GM12878 (cell line): ENCODE results near the gene ATP6V1G3. TPM values are rescaled to one million over a fixed set of nuclear protein-coding genes. Genes with fewer than 3 reads are reported as not detected.

ENCODE experiments used
- ATAC-seq: fragments of 200-7000 bp; cut with Tn5 transposase; 3 replicates; pipeline ENCODE4 v1.9.1; 2020; ENCODE audit warnings: mild to moderate bottlenecking, moderate library complexity
- BruUV-seq: library from RNA; stranded (reverse); fragments of 400-500 nt; replicated peaks from 2 replicates; lab custom pipeline; 2021; lab: Mats Ljungman, UMichigan
- CTCF ChIA-PET: fragments of 300-600 bp; sonication (Branson Sonifier 250); formaldehyde crosslinking; extraction: SDS; loops from one replicate; lab custom pipeline; 2021; ENCODE audit warnings: inconsistent platforms; lab: Yijun Ruan, JAX
- POLR2A ChIA-PET: fragments of 350-600 bp; formaldehyde crosslinking; extraction: SDS; loops from one replicate; lab custom pipeline; 2021; ENCODE audit warnings: inconsistent platforms; lab: Charles Lee
- RAD21 ChIA-PET: fragments of 300-600 bp; sonication (Branson Sonifier 250); formaldehyde crosslinking; loops from one replicate; lab custom pipeline; 2023; ENCODE audit warnings: antibody characterized with exemption; ENCODE audit not compliant: unreplicated experiment; lab: Charles Lee
- SMC1A ChIA-PET: fragments of 300-600 bp; sonication (Branson Sonifier 250); formaldehyde crosslinking; loops from one replicate; lab custom pipeline; 2023; ENCODE audit not compliant: unreplicated experiment, uncharacterized antibody; lab: Charles Lee
- DNase-seq: peaks from one replicate; pipeline ENCODE4 v3.0.0-alpha.2; 2011; ENCODE audit warnings: low read depth, low spot score
- FAIRE-seq: peaks from 3 replicates; lab custom pipeline; 2011; peaks lifted over from hg19 to GRCh38; lab: Jason Lieb, UNC
- H2AFZ ChIP-seq: 2 replicates; pipeline ENCODE4 v1.6.0; 2011; ENCODE audit warnings: low read depth, low read length, control low read depth; ENCODE audit not compliant: control insufficient read depth
- H3K27ac ChIP-seq: 2 replicates; pipeline ENCODE4 v1.5.1; 2011; ENCODE audit warnings: control low read depth; ENCODE audit not compliant: control insufficient read depth, insufficient read depth
- H3K27me3 ChIP-seq, 2 experiments: replicated peaks in 1 of 2; 2 replicates each; pipeline versions ENCODE4 v1.6.0 to v1.6.1; 2011; ENCODE audit warnings: low read length in 1 of 2; ENCODE audit not compliant: control insufficient read depth in 2 of 2, insufficient read depth in 2 of 2
- H3K36me3 ChIP-seq, 2 experiments: 2 replicates each; pipeline ENCODE4 v1.5.1; 2011; ENCODE audit warnings: low read length in 1 of 2; ENCODE audit not compliant: control insufficient read depth in 2 of 2, insufficient read depth in 2 of 2
- H3K4me1 ChIP-seq: 2 replicates; pipeline ENCODE4 v1.6.1; 2011; ENCODE audit warnings: mild to moderate bottlenecking, low read length, moderate library complexity, mixed read lengths; ENCODE audit not compliant: control insufficient read depth, insufficient read depth
- H3K4me2 ChIP-seq: 2 replicates; pipeline ENCODE4 v1.6.0; 2011; ENCODE audit warnings: control low read depth; ENCODE audit not compliant: control insufficient read depth, insufficient read depth
- H3K4me3 ChIP-seq: fragments of 200-600 bp; sonication (generic); 2 replicates; pipeline ENCODE4 v1.5.1; 2016
- H3K79me2 ChIP-seq: 2 replicates; pipeline ENCODE4 v1.6.0; 2011; ENCODE audit warnings: low read length; ENCODE audit not compliant: control insufficient read depth, insufficient read depth
- H3K9ac ChIP-seq: 2 replicates; pipeline ENCODE4 v1.8.0; 2011; ENCODE audit warnings: low read length, control low read depth, mixed read lengths; ENCODE audit not compliant: control insufficient read depth, insufficient read depth
- H3K9me3 ChIP-seq: replicated peaks from 3 replicates; pipeline ENCODE4 v1.5.1; 2011; ENCODE audit warnings: mild to moderate bottlenecking, low read length; ENCODE audit not compliant: control insufficient read depth, insufficient read depth
- H4K20me1 ChIP-seq: 2 replicates; pipeline ENCODE4 v1.6.0; 2011; ENCODE audit not compliant: control insufficient read depth, insufficient read depth
- CHD4 ChIP-seq: fragments of 200-600 bp; sonication (generic); IDR thresholded peaks from 2 replicates; pipeline ENCODE4 v1.6.1; 2016; ENCODE audit warnings: mild to moderate bottlenecking
- EED ChIP-seq: sonication (generic); IDR thresholded peaks from 2 replicates; pipeline ENCODE4 v1.6.1; 2016; ENCODE audit warnings: antibody characterized with exemption, low read depth
- ESRRA ChIP-seq: IDR thresholded peaks from 2 replicates; pipeline ENCODE4 v1.6.1; 2012; ENCODE audit warnings: mild to moderate bottlenecking, low read length, improper control_type of control experiment
- JUNB ChIP-seq: IDR thresholded peaks from 2 replicates; pipeline ENCODE4 v1.6.1; 2016; ENCODE audit warnings: antibody characterized with exemption, mild to moderate bottlenecking
- MEF2B ChIP-seq: fragments of 450-650 bp; IDR thresholded peaks from 2 replicates; pipeline ENCODE4 v1.6.1; 2018; ENCODE audit warnings: mild to moderate bottlenecking, moderate library complexity; ENCODE audit not compliant: partially characterized antibody, poor library complexity, severe bottlenecking
- MYB ChIP-seq: fragments of 150-350 bp; IDR thresholded peaks from 2 replicates; pipeline ENCODE4 v1.6.1; 2014; ENCODE audit warnings: mild to moderate bottlenecking, low read depth, low read length, borderline replicate concordance
- NFXL1 ChIP-seq: fragments of 450-650 bp; IDR thresholded peaks from 2 replicates; pipeline ENCODE4 v1.6.1; 2017; ENCODE audit warnings: antibody characterized with exemption, mild to moderate bottlenecking, borderline replicate concordance
- NR2C1 ChIP-seq: fragments of 450-650 bp; IDR thresholded peaks from 2 replicates; pipeline ENCODE4 v1.6.1; 2017; ENCODE audit warnings: antibody characterized with exemption, mild to moderate bottlenecking, moderate library complexity
- RAD21 ChIP-seq: IDR thresholded peaks from 2 replicates; pipeline ENCODE4 v1.6.1; 2011; ENCODE audit warnings: mild to moderate bottlenecking, low read depth, low read length, moderate library complexity; ENCODE audit not compliant: insufficient read depth
- RB1 ChIP-seq: fragments of 450-650 bp; formaldehyde crosslinking; IDR thresholded peaks from 2 replicates; pipeline ENCODE4 v1.6.1; 2017; ENCODE audit warnings: mild to moderate bottlenecking, borderline replicate concordance
- RCOR1 ChIP-seq: conservative IDR thresholded peaks from 2 replicates; pipeline ENCODE4 v1.6.1; 2012; ENCODE audit warnings: low read depth, low read length, improper control_type of control experiment
- WGBS: methylation state at CpG from one replicate; pipeline ENCODE4 v1.1.6; 2016; ENCODE audit warnings: low lambda C conversion rate; ENCODE audit not compliant: insufficient replicate concordance, insufficient coverage; ENCODE audit errors: missing lambda C conversion rate; 5-methylcytosine and 5-hydroxymethylcytosine counted together
- in situ Hi-C: fragments of 300-500 bp; cut with MboI; formaldehyde crosslinking; loops from 9 replicates; pipeline ENCODE4 v1.14.3; 2018; ENCODE audit warnings: mixed read lengths
- intact Hi-C: fragments of 100-400 bp; cut with micrococcal nuclease; formaldehyde crosslinking; loops from one replicate; pipeline ENCODE4 v1.14.2; 2022; ENCODE audit not compliant: unreplicated experiment
- polyA plus RNA-seq, 11 experiments: library from polyadenylated mRNA; depleted of rRNA in 4 of 11; unstranded in 6 of 11; stranded (reverse) in 5 of 11; fragments of >200 nt; fragmentation: Nextera tagmentation in 4 of 11; fragmentation: Illumina TruSeq in 1 of 11; extraction: Ambion mirVana in 4 of 11; extraction: Trizol in 1 of 11; gene quantifications; 1 replicate in 1 of 11; 2 replicates in 10 of 11; pipeline versions ENCODE4 v1.2.1 to v1.2.3, GENCODE V29; 2011 to 2016; ENCODE audit warnings: inconsistent platforms in 2 of 11, missing spikeins in 2 of 11, low read depth in 1 of 11
- total RNA-seq, 4 experiments: library from RNA; depleted of rRNA in 3 of 4; stranded (reverse); fragments of >200 nt in 3 of 4; fragmentation: Illumina TruSeq in 1 of 4; extraction: Trizol in 1 of 4; gene quantifications; 2 replicates each; pipeline versions ENCODE4 v1.2.1 to v1.2.3, GENCODE V29; 2013 to 2021

The ATP6V1G3 gene
- total and polyA plus RNA-seq, 10 of the 15 experiments (the other 5 are each of a cell fraction or from before 2014, with no cell fraction given): 0.22 TPM; not detected in 9

- H3K4me1 ChIP-seq: no peaks in the 10 kb centered on the region
- in situ Hi-C loops (no loop called here), intact Hi-C loops (no loop called here)
- H3K4me2 ChIP-seq: no peak overlapping the region
- ChIA-PET RAD21 (no interaction called here), SMC1A (interaction anchor here (1.0 to 2.4 kb wide), 2 partner anchors 9 to 152 kb away, joined by 4 to 7 read pairs; no protein-coding TSS in a partner anchor), CTCF (no interaction called here), POLR2A (no interaction called here)
- H3K36me3 ChIP-seq: no peaks in the 10 kb centered on the region
- H3K4me3 ChIP-seq: no peak overlapping the region
- H3K27me3 ChIP-seq: no peaks in the 10 kb centered on the region
- H3K9ac ChIP-seq: no peak overlapping the region
- 70% methylated on average over 3 of the region's 3 CpGs for WGBS
- no peaks in the 10 kb centered on the region for H3K9me3 ChIP-seq
- H3K79me2 ChIP-seq: no peaks in the 10 kb centered on the region
- no peak overlapping the region for H3K27ac ChIP-seq
- FAIRE-seq: no peak
- no peak for ATAC-seq
- TF ChIP-seq RAD21: no peak
- no peak for TF ChIP-seq MEF2B
- TF ChIP-seq NFXL1: no peak
- no peak for TF ChIP-seq ESRRA
- no peak for TF ChIP-seq NR2C1
- no peak for TF ChIP-seq RCOR1
- no peak for TF ChIP-seq JUNB
- TF ChIP-seq EED: no peak
- no peak for TF ChIP-seq CHD4
- TF ChIP-seq MYB: no peak
- TF ChIP-seq RB1: no peak
- DNase-seq: no peak
- no peak overlapping the region for H2AFZ ChIP-seq
- no peaks in the 10 kb centered on the region for H4K20me1 ChIP-seq
- no TSS peak for BruUV-seq
Measured at GRCh38 chr1:198531891-198532290, 8.6 kb downstream of the ATP6V1G3 start.
